Inferior parietal cortex (tissue), 1 donor: Measurements from ENCODE around the gene ZFR2.
A peak's percentile ranks its signal among the peaks of the same experiment; 100 is the strongest.
"Not testable (repeated sequence)": the region's sequence is repeated elsewhere in the genome, so short reads cannot be mapped to it uniquely, and the experiment has no call there.

ENCODE experiments used
- DNase-seq: peaks from one replicate; pipeline ENCODE4 v3.0.0-alpha.2; 2016; ENCODE audit errors: extremely low spot score

The ZFR2 gene

GRCh38 chr19:3868770-3869456 is at the start of gene ZFR2:
Gene ZFR2, minus strand, starts transcription at chr19:3869038. Its CDS starts 21 bp downstream, at chr19:3869017.
- DNase-seq = no peak

- no peak for DNase-seq
Measured at GRCh38 chr19:3916033-3916432, 47.2 kb upstream of the ZFR2 start.

GRCh38 chr19:3914199-3914598 is 45.4 kb upstream of the ZFR2 start:
- DNase-seq = no peak

GRCh38 chr19:3910105-3910504 is 41.3 kb upstream of the ZFR2 start:
- DNase-seq = no peak

- no peak for DNase-seq
Measured at GRCh38 chr19:3908266-3909054, 39.6 kb upstream of the ZFR2 start.

- no peak for DNase-seq
Measured at GRCh38 chr19:3907626-3908265, 38.9 kb upstream of the ZFR2 start.

- DNase-seq = no peak
Measured at GRCh38 chr19:3904233-3904632, 35.4 kb upstream of the ZFR2 start.

GRCh38 chr19:3902317-3902973 is 33.6 kb upstream of the ZFR2 start:
- no peak for DNase-seq

- DNase-seq = no peak
Measured at GRCh38 chr19:3899531-3900294, 30.9 kb upstream of the ZFR2 start.

- no peak for DNase-seq
Measured at GRCh38 chr19:3898426-3898825, 29.6 kb upstream of the ZFR2 start.

- no peak for DNase-seq
Measured at GRCh38 chr19:3897936-3898335, 29.1 kb upstream of the ZFR2 start.

GRCh38 chr19:3895788-3896187 is 26.9 kb upstream of the ZFR2 start:
- no peak for DNase-seq

GRCh38 chr19:3894959-3895358 is 26.1 kb upstream of the ZFR2 start:
- DNase-seq = not testable (repeated sequence)

- DNase-seq = no peak
Measured at GRCh38 chr19:3893509-3894179, 24.8 kb upstream of the ZFR2 start.

- DNase-seq = no peak
Measured at GRCh38 chr19:3890591-3890990, 21.8 kb upstream of the ZFR2 start.

- no peak for DNase-seq
Measured at GRCh38 chr19:3882041-3882384, 13.2 kb upstream of the ZFR2 start.

- DNase-seq = no peak
Measured at GRCh38 chr19:3881272-3882040, 12.6 kb upstream of the ZFR2 start.

- peak; percentile 48 for DNase-seq
Measured at GRCh38 chr19:3880471-3881271, 11.8 kb upstream of the ZFR2 start, which contains the start of gene ATCAY. Gene ATCAY, plus strand, starts transcription at chr19:3880685. Its CDS starts 5,083 bp downstream, at chr19:3885768.

GRCh38 chr19:3879656-3880055 is 10.8 kb upstream of the ZFR2 start:
- no peak for DNase-seq
